ENCODE measurements around the gene PPM1J.

Gene PPM1J

GRCh38 chr1:112687785-112688496 lies 27.2 kb downstream of the PPM1J start:
- TF ChIP-seq CTCF (conservative IDR thresholded peaks at IDR 0.05) (no peak), ZFX (IDR thresholded peaks at IDR 0.05) (no peak)
- H3K27ac ChIP-seq: peak overlapping the region; percentile 72

- H3K27ac ChIP-seq: peak overlapping the region; percentile 72
- TF ChIP-seq CTCF (conservative IDR thresholded peaks at IDR 0.05): no peak
- no peak for TF ChIP-seq ZFX (IDR thresholded peaks at IDR 0.05)
Measured at GRCh38 chr1:112687361-112687760, 27.8 kb downstream of the PPM1J start.

DNA sequence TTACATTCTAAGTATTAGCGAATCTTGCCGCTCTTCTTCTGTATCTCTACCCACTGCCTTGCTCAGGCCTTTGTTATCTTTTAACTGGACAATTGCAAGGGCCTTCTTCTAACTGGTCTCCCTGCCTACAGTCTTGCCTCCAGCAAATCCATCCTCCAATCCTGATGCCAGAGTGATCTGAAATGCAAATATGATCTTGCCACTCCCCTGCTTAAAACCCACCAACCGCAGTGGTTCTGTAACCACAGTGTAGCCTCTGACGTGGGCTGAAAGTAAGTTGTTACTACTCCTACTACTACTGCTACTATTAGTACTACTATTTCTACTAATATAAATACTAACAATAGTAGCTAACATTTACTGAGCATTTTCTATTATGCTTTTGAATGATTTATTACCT lies 28.3 kb downstream of the PPM1J start:
- no peak for TF ChIP-seq CTCF (conservative IDR thresholded peaks at IDR 0.05)
- TF ChIP-seq ZFX (IDR thresholded peaks at IDR 0.05): no peak

GRCh38 chr1:112686417-112686816 lies 28.7 kb downstream of the PPM1J start:
- TF ChIP-seq ZFX (IDR thresholded peaks at IDR 0.05) (no peak), CTCF (conservative IDR thresholded peaks at IDR 0.05) (no peak)
- no peak overlapping the region for H3K27ac ChIP-seq

More for the DNA sequence above, 28.3 kb downstream of the PPM1J start:
- H3K27ac ChIP-seq: no peak overlapping the region

GRCh38 chr1:112685913-112686312 lies 29.2 kb downstream of the PPM1J start:
- no peak for TF ChIP-seq CTCF (conservative IDR thresholded peaks at IDR 0.05)
- TF ChIP-seq ZFX (IDR thresholded peaks at IDR 0.05): no peak
- no peak overlapping the region for H3K27ac ChIP-seq

- no peak for TF ChIP-seq CTCF (conservative IDR thresholded peaks at IDR 0.05)
- no peak for TF ChIP-seq ZFX (IDR thresholded peaks at IDR 0.05)
- H3K27ac ChIP-seq: no peak overlapping the region
Measured at GRCh38 chr1:112678605-112679004, 36.5 kb downstream of the PPM1J start.

DNA sequence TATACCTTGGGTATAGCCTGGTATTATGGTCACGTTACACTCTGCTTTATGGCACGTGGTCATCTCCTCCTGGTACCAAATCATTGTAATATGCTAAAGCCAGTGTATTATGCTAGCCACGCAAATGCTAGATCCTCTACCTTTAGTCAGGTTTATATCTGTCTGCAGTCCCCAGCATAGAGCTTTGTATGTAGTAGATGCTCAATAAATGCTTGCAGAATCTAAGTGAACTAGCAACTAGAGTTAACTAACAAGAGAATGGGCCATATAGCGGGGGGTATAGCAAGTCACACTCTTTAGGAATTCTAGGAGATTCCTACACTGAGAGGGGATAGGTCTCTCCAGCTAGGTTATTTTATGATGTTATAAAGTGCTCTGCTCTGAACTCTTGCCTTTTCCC lies 37.6 kb downstream of the PPM1J start:
- TF ChIP-seq CTCF (conservative IDR thresholded peaks at IDR 0.05) (no peak), ZFX (IDR thresholded peaks at IDR 0.05) (no peak)
- H3K27ac ChIP-seq: no peak overlapping the region
